Left kidney (tissue), 2 donors: Measurements from ENCODE around the gene CLCN6. TPM values are rescaled to one million over a fixed set of nuclear protein-coding genes. Genes with fewer than 3 reads are reported as not detected.
A peak's percentile ranks its signal among the peaks of the same experiment; 100 is the strongest.
"Not testable (repeated sequence)": the region's sequence is repeated elsewhere in the genome, so short reads cannot be mapped to it uniquely, and the experiment has no call there.

Experiments
- DNase-seq: peaks from one replicate; pipeline ENCODE4 v3.0.0-alpha.2; 2013
- polyA plus RNA-seq: library from polyadenylated mRNA; unstranded; fragments of 120-200 nt; gene quantifications from one replicate; pipeline ENCODE4 v1.2.1, GENCODE V29; 2013; ENCODE audit not compliant: insufficient read length

The CLCN6 gene
- polyA plus RNA-seq, 1 donor = 26.6 TPM

DNA sequence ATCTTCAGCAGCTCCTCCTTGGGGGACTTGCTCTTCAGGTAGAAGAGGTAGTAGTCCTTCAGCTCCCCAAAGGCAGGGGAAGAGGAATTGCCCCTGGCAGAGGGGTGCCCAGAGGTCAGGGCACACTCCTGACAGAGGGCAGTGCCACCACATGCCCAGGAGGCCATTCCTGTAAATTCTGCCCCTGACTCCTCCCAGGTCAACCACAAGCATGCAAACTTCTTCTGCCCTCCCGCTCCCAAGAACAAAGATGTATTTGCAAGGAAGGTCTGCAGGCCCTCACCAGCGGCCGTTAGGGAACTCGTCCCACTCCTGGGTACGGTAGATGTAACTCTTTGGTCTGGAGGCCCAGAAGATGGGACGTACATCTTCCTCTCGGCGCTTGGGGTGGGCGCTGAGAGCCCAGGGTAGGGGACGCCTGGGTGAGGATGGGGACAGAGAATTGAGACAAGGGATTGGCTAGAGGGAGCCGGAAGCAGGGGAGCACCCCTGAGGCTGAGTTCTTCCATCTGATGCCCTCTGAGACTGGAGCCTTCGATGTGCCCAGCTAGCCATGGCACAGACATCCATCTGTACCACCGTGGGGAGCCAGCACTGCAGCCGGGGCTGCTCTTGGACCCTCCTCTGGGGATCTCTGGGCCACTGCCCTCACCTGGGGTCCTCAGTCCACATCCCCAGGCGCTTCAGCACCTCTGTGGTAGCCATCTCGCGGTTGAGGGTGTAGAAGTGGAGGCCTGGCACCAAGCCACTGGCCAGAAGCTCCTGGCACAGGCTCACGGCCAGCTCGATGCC lies 11.3 kb upstream of the CLCN6 start:
- no peak for DNase-seq

DNA sequence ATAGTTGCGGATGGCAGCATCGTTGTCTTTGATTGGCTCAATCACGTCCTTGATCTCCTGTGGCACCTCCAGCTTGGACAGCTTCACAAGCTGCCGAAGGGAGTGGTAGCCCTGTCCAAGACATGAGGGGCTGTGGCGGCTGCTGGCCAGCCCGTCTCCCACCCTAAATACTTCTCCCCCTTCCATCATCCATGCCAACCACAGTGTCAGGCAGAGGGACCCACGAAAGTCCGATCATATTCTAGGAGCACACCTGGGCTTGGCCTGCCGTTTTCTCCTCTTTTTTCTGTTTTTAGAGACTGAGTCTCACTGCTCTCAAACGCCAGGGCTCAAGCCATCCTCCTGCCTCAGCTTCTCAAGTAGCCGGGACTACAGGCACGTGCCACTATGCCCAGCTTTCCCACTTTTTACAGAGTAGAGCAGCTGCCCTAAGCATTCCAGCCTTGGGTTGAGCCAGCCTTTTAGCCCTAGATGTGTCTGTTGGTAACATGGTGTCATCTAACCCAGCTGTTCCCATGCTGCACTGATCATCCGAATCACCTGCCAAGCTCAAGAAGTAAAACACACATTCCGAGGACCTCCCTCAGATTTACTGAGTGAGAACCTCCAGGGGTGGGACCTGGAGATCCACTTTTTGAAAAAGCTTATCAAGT lies 10.6 kb upstream of the CLCN6 start:
- no peak for DNase-seq

DNA sequence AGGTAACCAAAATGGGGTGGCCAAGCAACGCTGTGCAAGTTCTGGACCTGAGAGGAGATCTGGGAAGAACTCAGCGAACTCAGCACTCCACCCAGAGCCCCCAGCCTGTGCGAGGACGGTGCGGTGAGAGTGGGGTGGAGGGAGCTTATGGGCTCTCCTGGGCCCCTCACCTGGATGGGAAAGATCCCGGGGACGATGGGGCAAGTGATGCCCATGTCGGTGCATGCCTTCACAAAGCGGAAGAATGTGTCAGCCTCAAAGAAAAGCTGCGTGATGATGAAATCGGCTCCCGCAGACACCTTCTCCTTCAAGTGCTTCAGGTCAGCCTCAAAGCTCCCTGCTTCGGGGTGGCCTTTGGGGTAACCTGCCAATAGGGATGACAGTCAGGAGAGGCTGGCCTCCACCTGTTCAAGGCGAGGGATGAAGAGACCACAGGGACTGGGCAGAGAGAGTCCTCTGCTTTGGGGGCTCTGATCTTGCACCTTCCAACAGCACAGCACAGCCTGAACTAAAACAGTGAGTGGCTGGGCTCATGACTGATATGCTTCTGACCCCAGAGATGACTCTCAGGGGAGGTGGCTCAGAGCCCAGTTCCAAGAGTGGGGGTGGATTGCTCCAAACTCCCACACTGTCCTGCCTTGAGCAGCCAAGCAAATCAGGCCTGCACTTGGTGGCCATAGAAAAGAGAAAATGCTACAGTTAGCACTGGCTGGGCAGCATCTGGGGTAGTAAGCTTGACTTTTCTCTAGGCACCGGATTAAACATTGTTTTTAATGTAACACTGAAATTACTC lies 9.8 kb upstream of the CLCN6 start:
- peak; percentile 63 for DNase-seq

- DNase-seq = no peak
Observed at GRCh38 chr1:11797525-11798216, 8.3 kb upstream of the CLCN6 start.

DNA sequence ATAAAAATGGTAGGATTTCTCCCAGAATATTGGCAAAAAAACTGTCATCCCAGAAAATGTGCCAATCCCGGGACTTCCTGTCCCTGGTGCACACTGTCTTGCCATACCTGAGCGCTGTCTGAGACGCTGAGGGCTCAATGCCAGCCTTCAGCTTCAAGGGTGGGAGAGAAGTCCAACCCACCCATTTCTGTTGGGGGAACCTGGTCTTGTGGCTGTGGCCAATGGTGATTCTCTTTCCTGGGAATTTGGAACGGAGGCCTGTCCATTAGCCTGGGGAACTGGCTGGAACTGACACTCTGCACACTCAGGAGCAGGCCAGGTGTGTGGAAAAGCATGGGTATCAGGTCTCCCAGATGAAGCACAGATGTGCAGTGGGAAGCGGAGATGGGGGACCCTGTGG lies 6.9 kb upstream of the CLCN6 start:
- no peak for DNase-seq

GRCh38 chr1:11799896-11800295 lies 6.1 kb upstream of the CLCN6 start:
- DNase-seq = no peak

- no peak for DNase-seq
Observed at GRCh38 chr1:11800391-11800755, 5.6 kb upstream of the CLCN6 start.

DNA sequence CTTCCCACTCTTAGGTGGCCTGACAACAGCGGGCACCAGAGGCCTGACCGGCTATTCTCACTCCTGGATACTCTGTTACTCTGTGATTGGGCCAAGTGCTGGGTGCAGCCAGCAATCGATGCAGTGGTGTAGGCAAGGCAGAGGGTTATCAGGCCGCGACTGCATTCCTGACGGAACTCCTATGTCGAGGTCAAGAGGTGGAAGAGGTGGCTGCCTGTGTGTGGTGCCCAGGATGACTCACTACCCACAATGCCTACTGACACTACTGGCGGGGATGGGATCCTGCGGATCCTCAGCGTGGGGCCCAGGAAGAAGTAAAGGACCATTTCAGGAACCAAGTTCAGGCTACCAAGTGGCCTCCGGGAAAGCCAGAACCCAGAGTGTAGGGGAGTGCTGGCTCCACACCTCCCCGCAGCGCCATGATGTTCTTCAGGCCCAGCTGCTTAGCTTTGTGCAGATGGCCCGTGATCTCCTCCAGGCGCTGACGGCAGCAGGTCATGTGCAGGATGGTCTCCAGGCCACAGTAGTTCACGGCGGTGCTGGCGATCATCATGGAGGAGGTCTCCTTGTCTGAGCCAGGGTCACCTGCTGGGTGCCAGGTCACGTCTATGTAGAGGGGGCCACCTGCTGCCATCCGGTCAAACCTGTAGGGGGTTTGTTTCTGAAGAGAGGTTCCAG lies 5.1 kb upstream of the CLCN6 start:
- DNase-seq = no peak

- DNase-seq = no peak
Observed at GRCh38 chr1:11802616-11802972, 3.4 kb upstream of the CLCN6 start.

- DNase-seq = peak; percentile 92
Observed at GRCh38 chr1:11802973-11803885, 2.8 kb upstream of the CLCN6 start.

- DNase-seq = not testable (repeated sequence)
Observed at GRCh38 chr1:11803924-11804665, 1.9 kb upstream of the CLCN6 start.

GRCh38 chr1:11804666-11805421 lies 1.1 kb upstream of the CLCN6 start:
- DNase-seq = peak; percentile 56

GRCh38 chr1:11806307-11806936 lies 431 bp downstream of the CLCN6 start:
- DNase-seq = no peak

GRCh38 chr1:11807133-11807532 lies 1.1 kb downstream of the CLCN6 start:
- DNase-seq = no peak

DNA sequence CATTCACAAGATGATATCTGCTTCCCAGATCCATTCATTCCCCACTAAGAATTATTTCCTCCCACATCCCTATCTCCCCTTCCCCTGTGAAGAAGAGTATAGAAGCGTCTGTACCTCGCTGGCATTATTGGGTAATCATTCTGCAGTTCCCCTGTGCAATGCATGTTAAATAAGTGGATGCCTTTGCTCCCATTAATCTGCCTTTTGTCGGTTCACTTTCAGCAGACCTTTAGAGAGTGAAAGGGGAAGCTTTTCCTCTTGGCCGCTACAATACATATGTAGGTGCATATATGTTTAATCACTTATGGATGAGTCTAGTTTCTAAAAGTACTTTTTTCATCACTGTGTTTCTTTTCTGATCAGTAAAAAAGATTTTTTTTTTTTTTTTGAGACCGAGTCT lies 7.0 kb downstream of the CLCN6 start:
- no peak for DNase-seq

- no peak for DNase-seq
Observed at GRCh38 chr1:11817192-11817591, 11.2 kb downstream of the CLCN6 start.

DNA sequence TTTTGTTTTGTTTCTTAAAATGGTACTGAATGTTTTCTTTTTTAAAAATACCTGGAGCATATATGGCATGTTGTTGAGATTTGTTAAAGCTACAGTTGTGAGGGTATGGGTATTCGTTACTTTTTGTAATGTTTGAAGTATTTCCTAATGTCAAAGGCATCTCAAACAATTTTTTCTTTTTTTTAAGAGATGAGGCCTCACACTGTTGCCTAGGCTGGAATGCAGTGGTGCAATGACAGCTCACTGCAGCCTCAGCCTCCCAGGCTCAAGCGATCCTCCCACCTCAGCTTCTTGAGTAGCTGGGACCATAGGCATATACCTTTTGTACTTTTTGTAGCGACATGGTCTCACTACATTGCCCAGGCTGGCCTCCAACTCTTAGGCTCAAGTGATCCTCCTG lies 16.1 kb downstream of the CLCN6 start:
- DNase-seq = no peak

- DNase-seq = no peak
Observed at GRCh38 chr1:11823366-11824137, 17.6 kb downstream of the CLCN6 start.
